Measurements from ENCODE around the gene OLFML3. TPM values are rescaled to one million over a fixed set of nuclear protein-coding genes. Genes with fewer than 3 reads are reported as not detected.

OLFML3 gene
- total and polyA plus RNA-seq, 9 donors, result 114 to 220 (median 190) TPM

- H3K4me1 ChIP-seq (ENCODE audit: control insufficient read depth, insufficient read depth, low read length), result peaks cover 21% of the 10 kb centered on the region
- no peaks in the 10 kb centered on the region for H3K27me3 ChIP-seq (ENCODE audit: control insufficient read depth, insufficient read depth, low read length)
- H3K36me3 ChIP-seq (ENCODE audit: control insufficient read depth, insufficient read depth, low read length), result peaks cover 31% of the 10 kb centered on the region
- H3K4me3 ChIP-seq (ENCODE audit: low read length), result no peak overlapping the region
- H3K9me3 ChIP-seq (replicated peaks; ENCODE audit: control insufficient read depth, low read depth, low read length), result no peaks in the 10 kb centered on the region
- 38% methylated on average over 1 of the region's 4 CpGs for WGBS (ENCODE audit: insufficient coverage)
- no peak for DNase-seq
- H3K27ac ChIP-seq (ENCODE audit: low read length), result no peak overlapping the region
Observed at GRCh38 chr1:113975211-113975895, 3.9 kb upstream of the OLFML3 start.

- 20% methylated on average over 1 of the region's 4 CpGs for WGBS (ENCODE audit: insufficient coverage)
- H3K4me3 ChIP-seq (ENCODE audit: low read length), result no peak overlapping the region
- no peaks in the 10 kb centered on the region for H3K9me3 ChIP-seq (replicated peaks; ENCODE audit: control insufficient read depth, low read depth, low read length)
- peak overlapping the region; percentile 30 for H3K27ac ChIP-seq (ENCODE audit: low read length)
- H3K36me3 ChIP-seq (ENCODE audit: control insufficient read depth, insufficient read depth, low read length), result peaks cover 27% of the 10 kb centered on the region
- peaks cover 33% of the 10 kb centered on the region for H3K4me1 ChIP-seq (ENCODE audit: control insufficient read depth, insufficient read depth, low read length)
- DNase-seq, result peak; percentile 60
- no peaks in the 10 kb centered on the region for H3K27me3 ChIP-seq (ENCODE audit: control insufficient read depth, insufficient read depth, low read length)
Observed at GRCh38 chr1:113976609-113977278, 2.5 kb upstream of the OLFML3 start.

GRCh38 chr1:113977906-113978305 lies 1.4 kb upstream of the OLFML3 start:
- no peaks in the 10 kb centered on the region for H3K9me3 ChIP-seq (replicated peaks; ENCODE audit: control insufficient read depth, low read depth, low read length)
- H3K4me3 ChIP-seq (ENCODE audit: low read length), result no peak overlapping the region
- peaks cover 17% of the 10 kb centered on the region for H3K36me3 ChIP-seq (ENCODE audit: control insufficient read depth, insufficient read depth, low read length)
- H3K4me1 ChIP-seq (ENCODE audit: control insufficient read depth, insufficient read depth, low read length), result peaks cover 45% of the 10 kb centered on the region
- 40% methylated on average over 1 of the region's 3 CpGs for WGBS (ENCODE audit: insufficient coverage)
- no peaks in the 10 kb centered on the region for H3K27me3 ChIP-seq (ENCODE audit: control insufficient read depth, insufficient read depth, low read length)
- DNase-seq, result no peak
- peak overlapping the region; percentile 89 for H3K27ac ChIP-seq (ENCODE audit: low read length)

- WGBS (ENCODE audit: insufficient coverage), result 14% methylated on average over 9 of the region's 10 CpGs
- DNase-seq, result peak; percentile 91
- no peaks in the 10 kb centered on the region for H3K27me3 ChIP-seq (ENCODE audit: control insufficient read depth, insufficient read depth, low read length)
- no peaks in the 10 kb centered on the region for H3K9me3 ChIP-seq (replicated peaks; ENCODE audit: control insufficient read depth, low read depth, low read length)
- peaks cover 67% of the 10 kb centered on the region for H3K4me1 ChIP-seq (ENCODE audit: control insufficient read depth, insufficient read depth, low read length)
- H3K36me3 ChIP-seq (ENCODE audit: control insufficient read depth, insufficient read depth, low read length), result peaks cover 10% of the 10 kb centered on the region
- peak overlapping the region; percentile 40 for H3K4me3 ChIP-seq (ENCODE audit: low read length)
- peak overlapping the region; percentile 89 for H3K27ac ChIP-seq (ENCODE audit: low read length)
Observed at GRCh38 chr1:113980110-113980509, 836 bp downstream of the OLFML3 start.

- DNase-seq, result peak; percentile 96
- H3K9me3 ChIP-seq (replicated peaks; ENCODE audit: control insufficient read depth, low read depth, low read length), result no peaks in the 10 kb centered on the region
- whole genome bisulfite sequencing (ENCODE audit: insufficient coverage), result 14% methylated on average over 4 of the region's 18 CpGs
- H3K4me3 ChIP-seq (ENCODE audit: low read length), result peak overlapping the region; percentile 32
- peaks cover 6% of the 10 kb centered on the region for H3K36me3 ChIP-seq (ENCODE audit: control insufficient read depth, insufficient read depth, low read length)
- H3K4me1 ChIP-seq (ENCODE audit: control insufficient read depth, insufficient read depth, low read length), result peaks cover 72% of the 10 kb centered on the region
- no peaks in the 10 kb centered on the region for H3K27me3 ChIP-seq (ENCODE audit: control insufficient read depth, insufficient read depth, low read length)
- H3K27ac ChIP-seq (ENCODE audit: low read length), result peak overlapping the region; percentile 90
Observed at GRCh38 chr1:113981962-113982931, 3.0 kb downstream of the OLFML3 start.

GRCh38 chr1:113982949-113983348 lies 3.7 kb downstream of the OLFML3 start:
- no peaks in the 10 kb centered on the region for H3K27me3 ChIP-seq (ENCODE audit: control insufficient read depth, insufficient read depth, low read length)
- peaks cover 73% of the 10 kb centered on the region for H3K4me1 ChIP-seq (ENCODE audit: control insufficient read depth, insufficient read depth, low read length)
- H3K9me3 ChIP-seq (replicated peaks; ENCODE audit: control insufficient read depth, low read depth, low read length), result no peaks in the 10 kb centered on the region
- H3K36me3 ChIP-seq (ENCODE audit: control insufficient read depth, insufficient read depth, low read length), result peaks cover 6% of the 10 kb centered on the region
- DNase-seq, result no peak
- peak overlapping the region; percentile 90 for H3K27ac ChIP-seq (ENCODE audit: low read length)
- 0% methylated on average over 1 of the region's 5 CpGs for WGBS (ENCODE audit: insufficient coverage)
- H3K4me3 ChIP-seq (ENCODE audit: low read length), result peak overlapping the region; percentile 32

GRCh38 chr1:113983391-113983790 lies 4.1 kb downstream of the OLFML3 start:
- H3K4me1 ChIP-seq (ENCODE audit: control insufficient read depth, insufficient read depth, low read length), result peaks cover 73% of the 10 kb centered on the region
- no peaks in the 10 kb centered on the region for H3K27me3 ChIP-seq (ENCODE audit: control insufficient read depth, insufficient read depth, low read length)
- H3K9me3 ChIP-seq (replicated peaks; ENCODE audit: control insufficient read depth, low read depth, low read length), result no peaks in the 10 kb centered on the region
- 13% methylated on average over 4 of the region's 8 CpGs for WGBS (ENCODE audit: insufficient coverage)
- DNase-seq, result peak; percentile 73
- H3K4me3 ChIP-seq (ENCODE audit: low read length), result peak overlapping the region; percentile 32
- peaks cover 6% of the 10 kb centered on the region for H3K36me3 ChIP-seq (ENCODE audit: control insufficient read depth, insufficient read depth, low read length)
- peak overlapping the region; percentile 90 for H3K27ac ChIP-seq (ENCODE audit: low read length)

GRCh38 chr1:113983826-113984225 lies 4.6 kb downstream of the OLFML3 start:
- Histone ChIP-seq H3K27me3 (ENCODE audit: control insufficient read depth, insufficient read depth, low read length) (no peaks in the 10 kb centered on the region), H3K36me3 (ENCODE audit: control insufficient read depth, insufficient read depth, low read length) (peaks cover 6% of the 10 kb centered on the region), H3K9me3 (replicated peaks; ENCODE audit: control insufficient read depth, low read depth, low read length) (no peaks in the 10 kb centered on the region), H3K4me3 (ENCODE audit: low read length) (peak overlapping the region; percentile 32), H3K27ac (ENCODE audit: low read length) (peak overlapping the region; percentile 90), H3K4me1 (ENCODE audit: control insufficient read depth, insufficient read depth, low read length) (peaks cover 73% of the 10 kb centered on the region)
- WGBS (ENCODE audit: insufficient coverage), result 43% methylated on average over 1 of the region's 7 CpGs
- no peak for DNase-seq

- no peaks in the 10 kb centered on the region for H3K9me3 ChIP-seq (replicated peaks; ENCODE audit: control insufficient read depth, low read depth, low read length)
- WGBS (ENCODE audit: insufficient coverage), result 100% methylated on average over 1 of the region's 4 CpGs
- peaks cover 6% of the 10 kb centered on the region for H3K36me3 ChIP-seq (ENCODE audit: control insufficient read depth, insufficient read depth, low read length)
- peak overlapping the region; percentile 32 for H3K4me3 ChIP-seq (ENCODE audit: low read length)
- H3K27ac ChIP-seq (ENCODE audit: low read length), result peak overlapping the region; percentile 90
- H3K27me3 ChIP-seq (ENCODE audit: control insufficient read depth, insufficient read depth, low read length), result no peaks in the 10 kb centered on the region
- peak; percentile 68 for DNase-seq
- peaks cover 65% of the 10 kb centered on the region for H3K4me1 ChIP-seq (ENCODE audit: control insufficient read depth, insufficient read depth, low read length)
Observed at GRCh38 chr1:113984710-113985109, 5.4 kb downstream of the OLFML3 start.

GRCh38 chr1:113986802-113987201 lies 7.5 kb downstream of the OLFML3 start:
- no peaks in the 10 kb centered on the region for H3K36me3 ChIP-seq (ENCODE audit: control insufficient read depth, insufficient read depth, low read length)
- DNase-seq, result no peak
- no peak overlapping the region for H3K4me3 ChIP-seq (ENCODE audit: low read length)
- no peak overlapping the region for H3K27ac ChIP-seq (ENCODE audit: low read length)
- no peaks in the 10 kb centered on the region for H3K27me3 ChIP-seq (ENCODE audit: control insufficient read depth, insufficient read depth, low read length)
- peaks cover 46% of the 10 kb centered on the region for H3K4me1 ChIP-seq (ENCODE audit: control insufficient read depth, insufficient read depth, low read length)
- no peaks in the 10 kb centered on the region for H3K9me3 ChIP-seq (replicated peaks; ENCODE audit: control insufficient read depth, low read depth, low read length)
- WGBS (ENCODE audit: insufficient coverage), result 89% methylated on average over 5 of the region's 6 CpGs

Data from muscle of leg (tissue), 11 donors.